ENCODE measurements around the gene S100A12. TPM values are rescaled to one million over a fixed set of nuclear protein-coding genes. Genes with fewer than 3 reads are reported as not detected.
A peak's percentile ranks its signal among the peaks of the same experiment; 100 is the strongest.

Gene S100A12
- total and polyA plus RNA-seq, 2 experiments from 2014 or later, result not detected

- H3K4me1 ChIP-seq (ENCODE audit: low read depth), result peaks cover 3% of the 10 kb centered on the region
- H3K27ac ChIP-seq, result no peak overlapping the region
- H3K27me3 ChIP-seq, result no peaks in the 10 kb centered on the region
- no peaks in the 10 kb centered on the region for H3K36me3 ChIP-seq
- H3K4me3 ChIP-seq, result no peak overlapping the region
- DNase-seq (ENCODE audit: low read depth in 1 of 2, low spot score in 1 of 2), result no peak
- H3K9me3 ChIP-seq (ENCODE audit: low read depth), result no peaks in the 10 kb centered on the region
- TF ChIP-seq, protein P1, sequence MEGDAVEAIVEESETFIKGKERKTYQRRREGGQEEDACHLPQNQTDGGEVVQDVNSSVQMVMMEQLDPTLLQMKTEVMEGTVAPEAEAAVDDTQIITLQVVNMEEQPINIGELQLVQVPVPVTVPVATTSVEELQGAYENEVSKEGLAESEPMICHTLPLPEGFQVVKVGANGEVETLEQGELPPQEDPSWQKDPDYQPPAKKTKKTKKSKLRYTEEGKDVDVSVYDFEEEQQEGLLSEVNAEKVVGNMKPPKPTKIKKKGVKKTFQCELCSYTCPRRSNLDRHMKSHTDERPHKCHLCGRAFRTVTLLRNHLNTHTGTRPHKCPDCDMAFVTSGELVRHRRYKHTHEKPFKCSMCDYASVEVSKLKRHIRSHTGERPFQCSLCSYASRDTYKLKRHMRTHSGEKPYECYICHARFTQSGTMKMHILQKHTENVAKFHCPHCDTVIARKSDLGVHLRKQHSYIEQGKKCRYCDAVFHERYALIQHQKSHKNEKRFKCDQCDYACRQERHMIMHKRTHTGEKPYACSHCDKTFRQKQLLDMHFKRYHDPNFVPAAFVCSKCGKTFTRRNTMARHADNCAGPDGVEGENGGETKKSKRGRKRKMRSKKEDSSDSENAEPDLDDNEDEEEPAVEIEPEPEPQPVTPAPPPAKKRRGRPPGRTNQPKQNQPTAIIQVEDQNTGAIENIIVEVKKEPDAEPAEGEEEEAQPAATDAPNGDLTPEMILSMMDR (IDR thresholded peaks at IDR 0.05; ENCODE audit: low read depth, low read length), result no peak
Observed at GRCh38 chr1:153403421-153404085, 28.1 kb upstream of the S100A12 start.

DNA sequence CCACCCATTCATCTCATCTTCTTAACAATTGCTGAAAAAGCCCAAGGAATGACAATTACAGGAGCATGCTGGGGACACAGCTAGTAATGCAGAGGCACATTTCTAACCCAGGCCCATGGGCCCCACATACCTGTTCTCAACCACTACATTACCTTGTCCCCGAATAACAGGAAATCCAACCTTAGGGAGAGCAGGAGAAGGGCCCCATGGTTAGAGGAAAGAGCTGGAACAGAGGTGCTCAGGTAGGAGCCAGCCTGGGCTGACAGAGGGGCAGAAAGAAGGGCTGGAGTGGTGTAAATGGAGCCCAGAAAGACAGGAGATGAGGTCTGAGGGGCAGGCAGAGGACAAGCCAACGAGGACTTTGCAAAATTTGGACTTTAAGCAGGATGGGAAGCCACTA is 26.8 kb upstream of the S100A12 start:
- DNase-seq (ENCODE audit: low read depth in 1 of 2, low spot score in 1 of 2), result no peak
- Histone ChIP-seq H3K4me1 (ENCODE audit: low read depth) (peaks cover 3% of the 10 kb centered on the region), H3K9me3 (ENCODE audit: low read depth) (no peaks in the 10 kb centered on the region), H3K27me3 (no peaks in the 10 kb centered on the region), H3K27ac (no peak overlapping the region), H3K4me3 (no peak overlapping the region), H3K36me3 (no peaks in the 10 kb centered on the region)
- TF ChIP-seq, protein P1 (IDR thresholded peaks at IDR 0.05; ENCODE audit: low read depth, low read length), result no peak

GRCh38 chr1:153401461-153401860 is 26.0 kb upstream of the S100A12 start:
- Histone ChIP-seq H3K27me3 (no peaks in the 10 kb centered on the region), H3K4me1 (ENCODE audit: low read depth) (peaks cover 3% of the 10 kb centered on the region), H3K27ac (no peak overlapping the region), H3K36me3 (no peaks in the 10 kb centered on the region), H3K9me3 (ENCODE audit: low read depth) (no peaks in the 10 kb centered on the region), H3K4me3 (no peak overlapping the region)
- TF ChIP-seq, protein P1 (IDR thresholded peaks at IDR 0.05; ENCODE audit: low read depth, low read length), result no peak
- no peak for DNase-seq (ENCODE audit: low read depth in 1 of 2, low spot score in 1 of 2)

DNA sequence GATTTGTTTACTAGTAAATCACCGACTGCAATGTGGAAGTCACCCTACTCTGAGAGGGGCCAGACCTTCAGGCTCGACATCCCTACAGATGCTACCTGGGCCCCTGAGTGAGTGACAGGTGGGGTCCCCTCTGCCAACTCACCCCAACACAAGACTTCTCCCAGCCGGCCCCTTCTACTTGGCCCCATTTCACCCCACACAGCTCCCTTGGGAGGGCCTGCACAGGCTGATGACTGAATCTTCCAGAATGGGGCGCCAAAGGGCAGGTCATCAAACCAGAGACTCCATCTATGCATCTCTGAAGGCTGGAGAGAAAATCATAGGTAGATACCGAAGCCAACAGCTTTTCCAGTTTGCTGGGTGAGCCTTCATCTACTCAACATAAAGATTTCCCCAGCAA is 24.8 kb upstream of the S100A12 start:
- TF ChIP-seq, protein P1 (IDR thresholded peaks at IDR 0.05; ENCODE audit: low read depth, low read length), result peak; percentile 21
- DNase-seq (ENCODE audit: low read depth in 1 of 2, low spot score in 1 of 2), result peak in 1 of 2 donors; percentile 6
- Histone ChIP-seq H3K4me1 (ENCODE audit: low read depth) (peaks cover 3% of the 10 kb centered on the region), H3K27me3 (no peaks in the 10 kb centered on the region), H3K36me3 (no peaks in the 10 kb centered on the region), H3K4me3 (no peak overlapping the region), H3K9me3 (ENCODE audit: low read depth) (no peaks in the 10 kb centered on the region), H3K27ac (no peak overlapping the region)

GRCh38 chr1:153399401-153400055 is 24.1 kb upstream of the S100A12 start:
- Histone ChIP-seq H3K4me3 (no peak overlapping the region), H3K27ac (no peak overlapping the region), H3K9me3 (ENCODE audit: low read depth) (no peaks in the 10 kb centered on the region), H3K36me3 (no peaks in the 10 kb centered on the region), H3K4me1 (ENCODE audit: low read depth) (peaks cover 3% of the 10 kb centered on the region), H3K27me3 (no peaks in the 10 kb centered on the region)
- TF ChIP-seq, protein P1 (IDR thresholded peaks at IDR 0.05; ENCODE audit: low read depth, low read length), result no peak
- no peak for DNase-seq (ENCODE audit: low read depth in 1 of 2, low spot score in 1 of 2)

All from cardiac muscle cell (in vitro differentiated cells and primary cell).